Adrenal gland (tissue), 5 donors: ENCODE data around the gene STXBP5.

Experiments
- CTCF ChIP-seq, 6 experiments: fragments of 450-650 bp in 4 of 6; fragments of 200-600 bp in 2 of 6; sonication (generic) in 1 of 6; IDR thresholded peaks; 1 replicate in 5 of 6; 2 replicates in 1 of 6; pipeline versions ENCODE4 v1.5.1 to v1.8.0; 2016 to 2021; ENCODE audit warnings: antibody characterized with exemption in 6 of 6, mild to moderate bottlenecking in 2 of 6, moderate library complexity in 1 of 6
- POLR2A ChIP-seq, 2 donors: fragments of 450-650 bp; IDR thresholded peaks; one replicate each; pipeline ENCODE4 v1.6.1; 2017; ENCODE audit warnings: antibody characterized with exemption in 2 of 2, mild to moderate bottlenecking in 2 of 2, moderate library complexity in 1 of 2
- donor health status: DM: no; HTN: no; CAD: no.

DNA sequence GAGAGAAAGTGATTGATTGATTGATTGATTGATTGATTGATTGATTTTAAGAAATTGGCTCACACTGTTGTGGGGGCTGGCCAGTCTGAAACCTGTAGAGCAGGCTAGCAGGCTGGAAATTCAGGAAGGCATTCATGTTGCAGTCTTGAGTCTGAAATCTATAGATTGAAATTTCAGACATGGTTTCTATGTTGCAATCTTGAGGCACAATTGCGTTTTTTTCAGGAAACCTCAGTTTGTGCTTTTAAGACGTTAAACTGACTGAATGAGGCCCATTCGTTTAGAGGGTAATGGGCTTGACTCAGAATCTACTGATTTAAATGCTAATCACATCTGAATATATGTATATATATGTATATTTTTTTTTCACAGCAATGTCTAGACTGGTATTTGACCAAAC, 106.3 kb downstream of the STXBP5 start:
- TF ChIP-seq POLR2A (IDR thresholded peaks at IDR 0.05) (no peak), CTCF (IDR thresholded peaks at IDR 0.05) (no peak)
